PC-3 (cell line): ENCODE results near the gene IPMK.

Experiments used
- CTCF ChIP-seq: fragments of 300-600 bp; sonication (generic); conservative IDR thresholded peaks from 2 replicates; pipeline ENCODE4 v1.5.1; 2017; ENCODE audit warnings: antibody characterized with exemption, low read depth, mild to moderate bottlenecking, low read length
- EZH2phosphoT487 ChIP-seq: fragments of 300-600 bp; sonication (generic); IDR thresholded peaks from 2 replicates; pipeline ENCODE4 v1.6.1; 2018; ENCODE audit warnings: mild to moderate bottlenecking, antibody characterized with exemption, low read length, borderline replicate concordance

DNA sequence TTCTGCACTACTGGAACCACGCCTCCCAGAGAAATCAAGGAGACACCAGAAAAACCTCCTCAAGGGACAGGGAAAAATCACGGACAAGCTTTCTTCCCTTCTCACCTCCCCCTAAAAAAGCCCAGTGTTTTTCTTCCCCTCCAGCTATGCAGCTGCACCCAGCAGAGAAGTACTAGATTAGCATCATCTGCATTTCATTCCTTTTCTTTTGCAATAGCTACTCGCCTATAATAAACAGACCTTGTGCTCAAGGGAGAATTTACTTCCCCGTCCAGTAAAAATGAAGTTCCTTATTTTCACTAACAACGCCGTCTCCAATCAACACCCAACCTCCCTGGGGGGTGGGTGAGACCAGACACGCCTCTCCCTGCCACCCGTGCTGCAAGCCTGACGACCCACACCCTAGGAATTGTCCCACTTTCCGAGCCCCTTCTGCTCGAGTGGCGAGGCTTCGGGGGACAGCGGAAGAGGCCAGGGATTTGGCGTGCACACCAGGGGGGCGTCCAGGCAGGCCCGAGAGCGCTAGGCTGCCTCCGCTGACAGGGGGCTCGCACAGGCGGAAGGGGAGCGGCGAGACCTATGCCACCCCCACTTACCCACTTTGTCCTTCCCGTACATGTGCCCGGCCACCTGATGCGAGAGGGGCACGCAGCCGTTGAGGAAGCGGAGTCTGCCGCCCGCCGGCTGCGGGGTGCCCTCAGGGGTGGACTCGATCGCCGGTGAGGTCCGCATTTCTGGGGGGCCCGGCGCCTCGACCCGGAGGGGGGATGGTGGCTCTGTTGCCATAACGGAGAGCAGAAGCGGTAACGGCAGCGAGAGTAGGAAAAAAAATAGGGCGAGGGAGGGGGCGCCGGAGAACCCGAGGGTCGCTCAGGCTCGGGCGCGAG is 625 bp downstream of the IPMK start:
- TF ChIP-seq CTCF = no peak
- no peak for TF ChIP-seq EZH2phosphoT487
